Progenitor cell of endocrine pancreas (in vitro differentiated cells): Measurements from ENCODE around the gene TMEM35B. TPM values are rescaled to one million over a fixed set of nuclear protein-coding genes. Genes with fewer than 3 reads are reported as not detected.
"Not testable (repeated sequence)": the region's sequence is repeated elsewhere in the genome, so short reads cannot be mapped to it uniquely, and the experiment has no call there.

Experiments used
- DNase-seq: peaks from one replicate; pipeline ENCODE4 v3.0.0; 2021; ENCODE audit warnings: low spot score; ENCODE audit not compliant: unreplicated experiment
- H3K27ac Mint-ChIP-seq: 2 replicates; pipeline ENCODE4 v1.8.0; 2021; ENCODE audit warnings: mild to moderate bottlenecking, moderate library complexity, mixed read lengths
- H3K27me3 Mint-ChIP-seq: 2 replicates; pipeline ENCODE4 v1.8.0; 2021; ENCODE audit warnings: mixed read lengths
- H3K36me3 Mint-ChIP-seq: 2 replicates; pipeline ENCODE4 v1.8.0; 2022; ENCODE audit warnings: mixed read lengths; ENCODE audit not compliant: insufficient read depth
- H3K4me1 Mint-ChIP-seq: 2 replicates; pipeline ENCODE4 v1.8.0; 2021; ENCODE audit warnings: low read depth, mixed read lengths
- H3K4me3 Mint-ChIP-seq: 2 replicates; pipeline ENCODE4 v1.8.0; 2021; ENCODE audit warnings: low read depth, mild to moderate bottlenecking, moderate library complexity, mixed read lengths
- H3K9me3 Mint-ChIP-seq: 2 replicates; pipeline ENCODE4 v1.8.0; 2021; ENCODE audit warnings: low read depth, mixed read lengths
- CTCF ChIP-seq: fragments of 200-600 bp; sonication (generic); IDR thresholded peaks from one replicate; pipeline ENCODE4 v1.5.0; 2021; ENCODE audit warnings: antibody characterized with exemption, mild to moderate bottlenecking; ENCODE audit not compliant: unreplicated experiment
- total RNA-seq: library from RNA; stranded (reverse); gene quantifications from 2 replicates; pipeline ENCODE4 v1.2.1, GENCODE V29; 2021

TMEM35B gene
- total RNA-seq, 1 donor from 2014 or later, result 10.0 TPM

- Mint-ChIP-seq H3K4me3 (no peak overlapping the region), H3K36me3 (no peaks in the 10 kb centered on the region), H3K27me3 (peaks cover 5% of the 10 kb centered on the region), H3K27ac (no peak overlapping the region), H3K4me1 (no peaks in the 10 kb centered on the region), H3K9me3 (peaks cover 7% of the 10 kb centered on the region)
- DNase-seq, result no peak
- TF ChIP-seq CTCF, result no peak
Measured at GRCh38 chr1:34950428-34950827, 34.7 kb downstream of the TMEM35B start.

GRCh38 chr1:34948739-34949138 is 36.4 kb downstream of the TMEM35B start:
- not testable (repeated sequence) for H3K9me3 Mint-ChIP-seq, DNase-seq, H3K36me3 Mint-ChIP-seq, H3K4me1 Mint-ChIP-seq, H3K27me3 Mint-ChIP-seq, H3K4me3 Mint-ChIP-seq, H3K27ac Mint-ChIP-seq

- H3K9me3 Mint-ChIP-seq, H3K4me3 Mint-ChIP-seq: not testable (repeated sequence)
Measured at GRCh38 chr1:34947641-34948314, 37.4 kb downstream of the TMEM35B start.

GRCh38 chr1:34946211-34946610 is 38.9 kb downstream of the TMEM35B start:
- no peak for TF ChIP-seq CTCF
- H3K4me3 Mint-ChIP-seq, result no peak overlapping the region
- no peak overlapping the region for H3K27ac Mint-ChIP-seq
- no peaks in the 10 kb centered on the region for H3K4me1 Mint-ChIP-seq
- DNase-seq, result no peak
- peaks cover 7% of the 10 kb centered on the region for H3K9me3 Mint-ChIP-seq
- H3K27me3 Mint-ChIP-seq, result peaks cover 24% of the 10 kb centered on the region
- no peaks in the 10 kb centered on the region for H3K36me3 Mint-ChIP-seq

More at GRCh38 chr1:34947641-34948314, 37.4 kb downstream of the TMEM35B start:
- not testable (repeated sequence) for H3K27ac Mint-ChIP-seq, H3K4me1 Mint-ChIP-seq, H3K36me3 Mint-ChIP-seq, DNase-seq
- peaks cover 13% of the 10 kb centered on the region for H3K27me3 Mint-ChIP-seq

- not testable (repeated sequence) for DNase-seq, H3K27ac Mint-ChIP-seq, H3K4me1 Mint-ChIP-seq, H3K4me3 Mint-ChIP-seq, H3K36me3 Mint-ChIP-seq, H3K9me3 Mint-ChIP-seq
- H3K27me3 Mint-ChIP-seq, result peaks cover 40% of the 10 kb centered on the region
Measured at GRCh38 chr1:34941798-34942197, 43.3 kb downstream of the TMEM35B start.

Other genes starting within 250 kb of the TMEM35B start
- not detected in 2 replicates for gene GJB5, start 230.3 kb downstream of the TMEM35B start, total RNA-seq
- gene GJB4, start 225.6 kb downstream of the TMEM35B start, total RNA-seq, result not detected in 2 replicates
- 0.14 TPM in 1 of 2 replicates, not detected in the other for gene GJB3, start 204.1 kb downstream of the TMEM35B start, total RNA-seq
- gene GJA4, start 192.3 kb downstream of the TMEM35B start, total RNA-seq, result 42.2 and 48.0 TPM in 2 replicates
- 35.7 and 39.5 TPM in 2 replicates for gene SMIM12, start 125.6 kb downstream of the TMEM35B start, total RNA-seq
- gene DLGAP3, start 55.7 kb downstream of the TMEM35B start, total RNA-seq, result 1.3 TPM in 2 replicates
- 27.3 and 30.1 TPM in 2 replicates for gene ZMYM6, start 46.6 kb upstream of the TMEM35B start, total RNA-seq
- gene ZMYM1, start 94.0 kb upstream of the TMEM35B start, total RNA-seq, result 29.2 and 34.1 TPM in 2 replicates
- gene SFPQ, start 207.8 kb upstream of the TMEM35B start, total RNA-seq, result 651 and 653 TPM in 2 replicates